Effector memory CD4-positive, alpha-beta T cell (primary cell): ENCODE data around the gene CDKN1C.

Experiments
- DNase-seq, 3 donors: peaks; one replicate each; pipeline ENCODE4 v3.0.0-alpha.2; 2020
- H3K27ac ChIP-seq: 2 replicates; pipeline ENCODE4 v1.7.0; 2013; ENCODE audit warnings: mild to moderate bottlenecking, low read length, moderate library complexity; ENCODE audit not compliant: insufficient read depth, poor library complexity, severe bottlenecking
- H3K27me3 ChIP-seq: replicated peaks from 2 replicates; pipeline ENCODE4 v1.7.0; 2013; ENCODE audit warnings: mild to moderate bottlenecking, low read length; ENCODE audit not compliant: insufficient read depth, control insufficient read depth, poor library complexity, severe bottlenecking
- H3K36me3 ChIP-seq: 2 replicates; pipeline ENCODE4 v1.7.0; 2013; ENCODE audit warnings: mild to moderate bottlenecking, low read length, moderate library complexity; ENCODE audit not compliant: control insufficient read depth, insufficient read depth
- H3K4me1 ChIP-seq: 2 replicates; pipeline ENCODE4 v1.7.0; 2013; ENCODE audit warnings: low read length, mild to moderate bottlenecking; ENCODE audit not compliant: control insufficient read depth, insufficient read depth, poor library complexity, severe bottlenecking
- H3K4me3 ChIP-seq: 2 replicates; pipeline ENCODE4 v1.7.0; 2013; ENCODE audit warnings: low read length, low read depth, mild to moderate bottlenecking; ENCODE audit not compliant: insufficient read depth, poor library complexity, severe bottlenecking
- H3K9me3 ChIP-seq: 2 replicates; pipeline ENCODE4 v1.7.0; 2013; ENCODE audit warnings: mild to moderate bottlenecking, low read length, moderate library complexity; ENCODE audit not compliant: control insufficient read depth

Gene CDKN1C

DNA sequence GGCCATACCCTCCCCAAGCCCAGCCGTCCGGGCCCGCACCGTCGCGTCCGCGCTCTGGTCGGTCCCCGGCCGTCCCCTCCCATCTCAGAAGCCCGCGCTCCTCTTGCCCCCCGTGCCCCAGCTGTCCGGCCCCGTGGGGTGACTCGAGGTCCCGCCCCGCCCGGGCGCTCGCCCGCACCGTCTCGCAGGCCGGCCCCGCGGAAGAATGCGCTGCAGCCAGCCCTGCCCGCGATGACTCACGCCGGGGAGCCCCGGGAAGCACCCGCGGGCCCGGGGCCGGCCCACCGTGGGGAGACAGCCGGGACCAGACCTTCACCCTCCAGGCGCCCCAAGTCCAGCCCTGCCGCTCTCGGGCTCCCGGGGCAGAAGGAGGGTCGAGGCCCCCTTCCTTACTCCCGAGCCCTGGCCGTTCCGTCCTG, 44.0 kb upstream of the CDKN1C start:
- peak; percentile 28 to 50 (median 28) for DNase-seq
- no peaks in the 10 kb centered on the region for H3K9me3 ChIP-seq
- H3K4me3 ChIP-seq = peak overlapping the region; percentile 56
- H3K27me3 ChIP-seq = no peaks in the 10 kb centered on the region
- peak overlapping the region; percentile 15 for H3K27ac ChIP-seq
- peaks cover 36% of the 10 kb centered on the region for H3K4me1 ChIP-seq
- no peaks in the 10 kb centered on the region for H3K36me3 ChIP-seq

DNA sequence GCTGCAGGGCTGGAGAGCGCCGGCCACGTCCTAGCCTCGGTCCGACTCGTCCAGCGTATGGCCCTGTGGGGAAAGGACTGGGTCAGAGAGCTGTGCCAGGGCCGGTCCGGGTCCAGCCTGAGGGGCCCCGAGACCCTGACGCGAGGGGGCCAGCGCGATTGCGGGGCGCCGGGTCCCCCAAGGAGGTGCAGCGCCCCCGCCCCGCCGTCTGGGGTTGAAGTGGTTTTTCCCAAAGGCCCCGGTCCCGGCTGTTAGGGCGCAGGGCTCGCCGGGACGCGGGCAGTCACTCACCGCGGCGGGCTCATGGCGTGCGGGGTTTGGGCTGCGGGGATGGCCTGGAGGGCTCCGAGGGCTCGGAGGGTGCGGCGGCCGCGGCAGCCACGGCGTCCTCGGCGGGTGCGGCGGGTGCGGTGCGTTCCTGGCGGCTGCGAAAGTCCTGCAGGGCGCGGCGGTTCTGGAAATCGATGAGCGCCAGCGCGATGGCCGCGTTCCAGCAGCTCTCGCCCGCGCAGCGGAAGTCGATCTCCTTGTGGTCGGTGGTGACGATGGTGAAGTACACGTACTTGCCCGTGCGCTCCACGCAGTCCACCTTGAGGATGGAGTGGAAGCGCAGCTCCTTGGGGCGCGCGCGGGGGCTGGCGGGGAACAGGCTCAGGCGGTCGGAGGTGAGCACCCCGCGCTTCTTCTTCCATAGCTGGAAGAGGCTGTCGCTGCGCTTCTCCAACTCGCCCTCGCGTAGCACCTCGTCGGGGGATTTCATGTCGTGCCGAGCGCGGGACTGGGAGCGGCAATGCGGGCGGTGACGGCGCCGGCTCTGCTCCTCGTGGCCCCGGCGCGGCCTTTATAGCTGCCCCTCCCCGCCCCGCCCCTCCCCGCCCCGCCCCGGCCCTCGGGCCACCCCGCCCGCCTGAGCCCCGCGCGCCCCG, 43.3 kb upstream of the CDKN1C start, which contains the start of gene PHLDA2:
TSS of gene PHLDA2 (minus strand) at position 816 of the 926 bp plus-strand sequence. CDS start at position 760, 56 bp downstream.
- H3K27me3 ChIP-seq = no peaks in the 10 kb centered on the region
- peak within 1 kb of the TSS; percentile 67 for H3K4me3 ChIP-seq
- H3K36me3 ChIP-seq = no peaks in the 10 kb centered on the region
- peak; percentile 40 to 50 (median 46) for DNase-seq
- H3K9me3 ChIP-seq = no peaks in the 10 kb centered on the region
- peaks cover 36% of the 10 kb centered on the region for H3K4me1 ChIP-seq
- H3K27ac ChIP-seq = peak within 1 kb of the TSS; percentile 15

- Histone ChIP-seq H3K27me3 (no peaks in the 10 kb centered on the region), H3K4me3 (peak overlapping the region; percentile 67), H3K4me1 (peaks cover 30% of the 10 kb centered on the region), H3K27ac (no peak overlapping the region), H3K9me3 (no peaks in the 10 kb centered on the region), H3K36me3 (no peaks in the 10 kb centered on the region)
- no peak for DNase-seq
These were observed 42.5 kb upstream of the CDKN1C start for GRCh38 chr11:2927851-2928604.

GRCh38 chr11:2927121-2927800, 41.7 kb upstream of the CDKN1C start:
- H3K36me3 ChIP-seq = no peaks in the 10 kb centered on the region
- no peaks in the 10 kb centered on the region for H3K9me3 ChIP-seq
- no peak overlapping the region for H3K27ac ChIP-seq
- no peak for DNase-seq
- H3K4me3 ChIP-seq = no peak overlapping the region
- no peaks in the 10 kb centered on the region for H3K27me3 ChIP-seq
- H3K4me1 ChIP-seq = peaks cover 27% of the 10 kb centered on the region

DNA sequence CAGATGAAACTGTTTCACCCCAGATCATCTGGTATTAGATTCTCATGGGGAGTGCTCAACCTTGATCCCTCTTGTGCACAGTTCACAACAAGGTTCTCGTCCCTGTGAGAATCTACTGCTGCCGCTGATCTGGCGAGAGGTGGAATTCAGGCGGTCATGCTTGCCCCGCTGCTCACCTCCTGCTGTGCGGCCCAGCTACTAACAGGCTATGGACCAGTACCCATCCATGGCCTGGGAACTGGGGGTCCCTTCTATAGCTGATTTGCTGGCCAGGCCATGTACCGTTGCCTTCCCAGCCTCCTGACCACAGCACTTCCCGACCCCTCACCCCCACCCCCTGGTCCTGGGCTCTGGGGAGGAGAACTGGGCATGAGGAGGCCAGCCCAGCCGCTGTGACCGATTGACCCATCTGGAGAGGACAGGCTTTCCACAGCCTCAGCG, 41.1 kb upstream of the CDKN1C start:
- Histone ChIP-seq H3K27me3 (no peaks in the 10 kb centered on the region), H3K4me3 (no peak overlapping the region), H3K4me1 (peaks cover 27% of the 10 kb centered on the region), H3K27ac (no peak overlapping the region), H3K9me3 (no peaks in the 10 kb centered on the region), H3K36me3 (no peaks in the 10 kb centered on the region)
- no peak for DNase-seq

DNA sequence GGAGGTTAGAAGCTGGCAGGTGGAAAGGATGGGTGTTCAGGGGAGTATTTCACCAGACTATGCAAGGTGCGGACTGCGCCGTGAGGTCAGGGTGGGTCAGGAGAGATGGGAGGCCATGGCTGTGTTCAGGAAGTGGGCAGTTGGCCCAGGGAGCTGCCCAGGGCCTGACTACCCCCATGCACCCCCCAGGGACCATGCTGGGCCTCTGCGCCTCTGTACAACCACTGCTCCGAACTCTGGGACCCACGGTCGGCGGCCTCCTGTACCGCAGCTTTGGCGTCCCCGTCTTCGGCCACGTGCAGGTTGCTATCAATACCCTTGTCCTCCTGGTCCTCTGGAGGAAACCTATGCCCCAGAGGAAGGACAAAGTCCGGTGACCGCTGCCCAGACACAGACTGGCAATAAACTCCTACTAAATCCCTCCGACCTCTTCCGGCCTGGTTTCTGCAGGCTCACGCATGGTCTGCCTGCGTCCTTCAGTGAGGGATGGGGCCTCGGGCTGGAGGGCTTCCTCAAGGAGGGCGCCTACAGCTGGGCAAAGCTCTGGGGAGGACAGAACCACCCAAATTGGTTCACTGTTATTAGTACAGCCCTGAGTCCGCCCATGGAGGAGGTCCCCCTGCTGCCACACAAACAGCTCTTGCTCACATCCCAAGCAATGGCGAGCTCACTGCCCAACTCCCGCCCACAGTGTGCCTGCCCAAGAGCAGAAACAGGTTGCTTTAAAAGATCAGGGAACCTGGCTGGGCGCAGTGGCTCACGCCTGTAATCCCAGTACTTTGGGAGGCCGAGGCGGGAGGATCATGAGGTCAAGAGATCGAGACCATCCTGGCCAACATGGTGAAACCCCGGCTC, 39.5 kb upstream of the CDKN1C start:
- Histone ChIP-seq H3K27ac (no peak overlapping the region), H3K36me3 (no peaks in the 10 kb centered on the region), H3K9me3 (no peaks in the 10 kb centered on the region), H3K27me3 (no peaks in the 10 kb centered on the region), H3K4me3 (no peak overlapping the region), H3K4me1 (peaks cover 21% of the 10 kb centered on the region)
- DNase-seq = no peak

DNA sequence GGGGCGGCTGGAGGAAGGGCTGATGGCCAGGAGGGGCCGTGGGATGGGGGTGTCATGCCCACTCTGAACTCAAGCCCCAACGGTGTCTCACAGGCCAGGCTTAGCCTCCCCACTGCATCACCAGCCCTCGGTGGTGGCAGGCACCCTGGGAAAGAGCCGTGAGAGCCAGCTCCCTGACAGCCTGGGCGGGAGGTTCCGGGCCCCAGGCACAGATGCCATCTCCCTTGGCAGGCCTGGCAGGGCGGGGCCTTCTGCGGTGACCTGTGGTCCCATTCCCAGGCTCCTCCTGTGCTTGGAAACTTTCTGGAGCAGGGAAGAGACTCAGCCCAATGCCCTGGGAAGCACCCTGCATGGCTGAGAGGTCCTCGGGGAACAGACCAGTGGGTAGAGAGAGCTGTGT, 38.8 kb upstream of the CDKN1C start:
- no peaks in the 10 kb centered on the region for H3K27me3 ChIP-seq
- H3K9me3 ChIP-seq = no peaks in the 10 kb centered on the region
- H3K4me3 ChIP-seq = no peak overlapping the region
- H3K4me1 ChIP-seq = peaks cover 15% of the 10 kb centered on the region
- H3K27ac ChIP-seq = no peak overlapping the region
- no peak for DNase-seq
- H3K36me3 ChIP-seq = no peaks in the 10 kb centered on the region

- no peak for DNase-seq
- Histone ChIP-seq H3K27ac (no peak overlapping the region), H3K36me3 (no peaks in the 10 kb centered on the region), H3K27me3 (no peaks in the 10 kb centered on the region), H3K4me1 (peaks cover 10% of the 10 kb centered on the region), H3K4me3 (no peak overlapping the region), H3K9me3 (no peaks in the 10 kb centered on the region)
These were observed 38.1 kb upstream of the CDKN1C start for GRCh38 chr11:2923446-2924375.
